ACC112 (cell line): ENCODE measurements around the gene GJB6.

Source experiments
- H2AFZ ChIP-seq: fragments of 200-600 bp; sonication (generic); one replicate; pipeline ENCODE4 v1.6.0; 2017; ENCODE audit warnings: antibody characterized with exemption, low read length; ENCODE audit not compliant: unreplicated experiment
- H3K27ac ChIP-seq: fragments of 200-600 bp; sonication (generic); 2 replicates; pipeline ENCODE4 v1.5.1; 2014; ENCODE audit warnings: low read depth, mild to moderate bottlenecking, antibody characterized with exemption, low read length, moderate library complexity
- H3K27me3 ChIP-seq: fragments of 200-600 bp; sonication (generic); 2 replicates; pipeline ENCODE4 v1.6.1; 2014; ENCODE audit warnings: mild to moderate bottlenecking, antibody characterized with exemption, low read length, moderate library complexity, mixed read lengths; ENCODE audit not compliant: insufficient read depth
- H3K36me3 ChIP-seq: fragments of 200-600 bp; sonication (generic); 2 replicates; pipeline ENCODE4 v1.6.1; 2016; ENCODE audit warnings: mild to moderate bottlenecking, antibody characterized with exemption, low read length, moderate library complexity, mixed read lengths; ENCODE audit not compliant: insufficient read depth
- H3K4me1 ChIP-seq: fragments of 200-600 bp; sonication (generic); one replicate; pipeline ENCODE4 v1.6.1; 2016; ENCODE audit warnings: low read length, mixed read lengths; ENCODE audit not compliant: insufficient read depth, unreplicated experiment, control insufficient read depth
- H3K4me3 ChIP-seq: fragments of 200-600 bp; sonication (generic); 2 replicates; pipeline ENCODE4 v1.5.1; 2014; ENCODE audit warnings: mild to moderate bottlenecking, low read depth, low read length
- H3K79me2 ChIP-seq: fragments of 200-600 bp; sonication (generic); one replicate; pipeline ENCODE4 v1.6.0; 2016; ENCODE audit warnings: low read length; ENCODE audit not compliant: control insufficient read depth, unreplicated experiment, insufficient read depth

The GJB6 gene

GRCh38 chr13:20185366-20186056 is 46.6 kb downstream of the GJB6 start:
- H3K27me3 ChIP-seq: peaks cover 10% of the 10 kb centered on the region; the same call in 1 of the 2 replicates
- H2AFZ ChIP-seq: no peak overlapping the region
- H3K36me3 ChIP-seq: no peaks in the 10 kb centered on the region
- no peak overlapping the region for H3K27ac ChIP-seq
- H3K79me2 ChIP-seq: no peaks in the 10 kb centered on the region
- no peaks in the 10 kb centered on the region for H3K4me1 ChIP-seq
- no peak overlapping the region for H3K4me3 ChIP-seq

GRCh38 chr13:20182231-20182846 is 49.8 kb downstream of the GJB6 start:
- Histone ChIP-seq H3K79me2 (no peaks in the 10 kb centered on the region), H3K36me3 (no peaks in the 10 kb centered on the region), H2AFZ (no peak overlapping the region), H3K27ac (no peak overlapping the region), H3K4me1 (no peaks in the 10 kb centered on the region), H3K4me3 (no peak overlapping the region), H3K27me3 (peaks cover 29% of the 10 kb centered on the region)

GRCh38 chr13:20181188-20181587 is 50.9 kb downstream of the GJB6 start:
- no peak overlapping the region for H3K4me3 ChIP-seq
- peaks cover 40% of the 10 kb centered on the region for H3K27me3 ChIP-seq
- no peaks in the 10 kb centered on the region for H3K36me3 ChIP-seq
- no peaks in the 10 kb centered on the region for H3K79me2 ChIP-seq
- H3K4me1 ChIP-seq: no peaks in the 10 kb centered on the region
- no peak overlapping the region for H3K27ac ChIP-seq
- no peak overlapping the region for H2AFZ ChIP-seq

- H3K4me1 ChIP-seq: peaks cover 23% of the 10 kb centered on the region
- no peaks in the 10 kb centered on the region for H3K36me3 ChIP-seq
- H2AFZ ChIP-seq: no peak overlapping the region
- H3K79me2 ChIP-seq: no peaks in the 10 kb centered on the region
- H3K27me3 ChIP-seq: peaks cover 44% of the 10 kb centered on the region
- H3K4me3 ChIP-seq: no peak overlapping the region
- no peak overlapping the region for H3K27ac ChIP-seq
Observed at GRCh38 chr13:20178156-20178555, 54.0 kb downstream of the GJB6 start.

GRCh38 chr13:20177049-20177831 is 54.9 kb downstream of the GJB6 start:
- peak overlapping the region; percentile 56 for H3K4me3 ChIP-seq
- peaks cover 30% of the 10 kb centered on the region for H3K4me1 ChIP-seq
- H3K36me3 ChIP-seq: no peaks in the 10 kb centered on the region
- H3K27ac ChIP-seq: no peak overlapping the region
- H2AFZ ChIP-seq: no peak overlapping the region
- H3K79me2 ChIP-seq: no peaks in the 10 kb centered on the region
- peaks cover 44% of the 10 kb centered on the region for H3K27me3 ChIP-seq

- Histone ChIP-seq H2AFZ (no peak overlapping the region), H3K27ac (no peak overlapping the region), H3K36me3 (no peaks in the 10 kb centered on the region), H3K4me3 (no peak overlapping the region), H3K4me1 (peaks cover 30% of the 10 kb centered on the region), H3K79me2 (no peaks in the 10 kb centered on the region), H3K27me3 (peaks cover 38% of the 10 kb centered on the region)
Observed at GRCh38 chr13:20175907-20176652, 56.0 kb downstream of the GJB6 start.

- Histone ChIP-seq H3K27ac (peak overlapping the region; percentile 53; the same call in 1 of the 2 replicates), H3K4me1 (peaks cover 30% of the 10 kb centered on the region), H3K79me2 (no peaks in the 10 kb centered on the region), H3K36me3 (no peaks in the 10 kb centered on the region), H2AFZ (peak overlapping the region; percentile 88), H3K4me3 (peak overlapping the region; percentile 66), H3K27me3 (peaks cover 33% of the 10 kb centered on the region)
Observed at GRCh38 chr13:20175406-20175794, 56.7 kb downstream of the GJB6 start.

GRCh38 chr13:20174656-20175405 is 57.3 kb downstream of the GJB6 start:
- H3K4me3 ChIP-seq: peak overlapping the region; percentile 66
- H3K79me2 ChIP-seq: no peaks in the 10 kb centered on the region
- H2AFZ ChIP-seq: peak overlapping the region; percentile 88
- H3K27ac ChIP-seq: peak overlapping the region; percentile 53; the same call in 1 of the 2 replicates
- H3K27me3 ChIP-seq: peaks cover 33% of the 10 kb centered on the region
- peaks cover 30% of the 10 kb centered on the region for H3K4me1 ChIP-seq
- H3K36me3 ChIP-seq: no peaks in the 10 kb centered on the region

- no peaks in the 10 kb centered on the region for H3K36me3 ChIP-seq
- H3K79me2 ChIP-seq: no peaks in the 10 kb centered on the region
- no peak overlapping the region for H2AFZ ChIP-seq
- peaks cover 24% of the 10 kb centered on the region for H3K27me3 ChIP-seq
- no peak overlapping the region for H3K4me3 ChIP-seq
- H3K27ac ChIP-seq: no peak overlapping the region
- H3K4me1 ChIP-seq: peaks cover 30% of the 10 kb centered on the region
Observed at GRCh38 chr13:20173116-20173746, 58.9 kb downstream of the GJB6 start.
